KOPT-K1 (cell line): ENCODE measurements around the gene SEC61A2.

Source experiments
- H3K27ac ChIP-seq: fragments of 200-600 bp; sonication (generic); 2 replicates; pipeline ENCODE4 v1.5.1; 2016; ENCODE audit warnings: antibody characterized with exemption, mild to moderate bottlenecking, low read depth, low read length; ENCODE audit not compliant: poor library complexity, severe bottlenecking
- H3K36me3 ChIP-seq: fragments of 200-600 bp; sonication (generic); 2 replicates; pipeline ENCODE4 v1.5.1; 2017; ENCODE audit warnings: antibody characterized with exemption, mild to moderate bottlenecking, low read length, moderate library complexity; ENCODE audit not compliant: insufficient read depth
- H3K9me3 ChIP-seq: fragments of 200-600 bp; sonication (generic); 2 replicates; pipeline ENCODE4 v1.5.1; 2017; ENCODE audit warnings: antibody characterized with exemption, low read length, mild to moderate bottlenecking; ENCODE audit not compliant: insufficient read depth, poor library complexity, severe bottlenecking

Gene SEC61A2

GRCh38 chr10:12200850-12201249 is 71.4 kb downstream of the SEC61A2 start:
- Histone ChIP-seq H3K9me3 (no peaks in the 10 kb centered on the region), H3K27ac (no peak overlapping the region), H3K36me3 (peaks cover 69% of the 10 kb centered on the region)

DNA sequence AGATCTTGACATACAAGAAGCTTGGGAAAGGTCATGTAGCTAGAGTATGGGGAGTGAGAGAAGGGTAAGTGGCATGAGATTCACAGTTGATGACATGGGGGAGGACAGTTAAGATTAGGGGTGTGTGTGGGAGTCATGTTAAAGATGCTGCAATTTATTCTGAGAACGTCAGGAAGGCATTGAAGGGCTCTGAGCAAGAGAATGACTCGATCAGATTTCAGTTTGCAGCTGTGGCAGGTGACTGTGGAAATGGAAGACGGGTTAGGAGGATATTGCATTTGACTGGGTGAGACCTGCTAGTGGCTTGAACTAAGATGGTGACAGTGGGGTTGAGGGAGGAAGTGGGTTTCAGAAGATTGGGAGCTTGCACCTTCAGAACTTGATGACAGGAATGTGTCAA is 72.1 kb downstream of the SEC61A2 start:
- no peaks in the 10 kb centered on the region for H3K9me3 ChIP-seq
- H3K36me3 ChIP-seq = peaks cover 75% of the 10 kb centered on the region
- H3K27ac ChIP-seq = peak overlapping the region; percentile 32

DNA sequence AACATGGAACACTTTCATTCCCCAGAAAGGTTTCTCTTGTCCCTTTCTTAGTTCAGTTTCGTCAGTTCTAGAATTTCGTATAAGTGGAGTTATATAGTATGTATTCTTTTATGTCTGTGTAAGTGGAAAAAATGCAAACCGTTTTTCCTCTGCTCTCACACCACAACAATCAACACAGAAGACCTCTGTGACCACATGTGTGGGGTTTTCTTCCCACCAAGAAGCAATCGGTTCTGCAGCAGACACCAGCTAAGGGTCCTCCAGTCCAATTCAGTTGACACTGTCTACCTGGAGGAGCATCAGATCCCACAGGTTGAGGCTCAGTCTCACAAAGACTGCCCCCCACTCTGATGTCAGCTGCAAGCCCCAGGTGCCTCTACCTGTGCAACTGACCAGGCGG is 72.7 kb downstream of the SEC61A2 start:
- Histone ChIP-seq H3K27ac (peak overlapping the region; percentile 3), H3K36me3 (peaks cover 82% of the 10 kb centered on the region), H3K9me3 (no peaks in the 10 kb centered on the region)

DNA sequence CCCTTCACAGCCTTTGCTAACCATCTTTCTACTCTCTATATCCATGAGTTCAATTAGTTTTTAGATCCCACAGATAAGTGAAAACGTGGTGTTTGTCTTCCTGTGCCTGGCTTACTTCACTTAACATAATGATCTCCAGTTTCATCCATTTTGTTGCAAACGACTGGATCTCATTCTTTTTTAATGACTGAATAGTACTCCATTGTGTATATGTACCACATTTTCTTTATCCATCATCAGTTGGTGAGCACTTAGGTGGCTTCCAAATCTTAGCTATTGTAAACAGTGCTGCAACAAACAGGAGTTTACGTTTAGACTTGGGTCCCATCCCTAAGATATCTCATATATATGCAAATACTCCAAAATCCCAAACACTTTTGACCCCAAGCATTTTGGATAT is 75.6 kb downstream of the SEC61A2 start:
- Histone ChIP-seq H3K9me3 (no peaks in the 10 kb centered on the region), H3K27ac (no peak overlapping the region), H3K36me3 (peaks cover 99% of the 10 kb centered on the region)

DNA sequence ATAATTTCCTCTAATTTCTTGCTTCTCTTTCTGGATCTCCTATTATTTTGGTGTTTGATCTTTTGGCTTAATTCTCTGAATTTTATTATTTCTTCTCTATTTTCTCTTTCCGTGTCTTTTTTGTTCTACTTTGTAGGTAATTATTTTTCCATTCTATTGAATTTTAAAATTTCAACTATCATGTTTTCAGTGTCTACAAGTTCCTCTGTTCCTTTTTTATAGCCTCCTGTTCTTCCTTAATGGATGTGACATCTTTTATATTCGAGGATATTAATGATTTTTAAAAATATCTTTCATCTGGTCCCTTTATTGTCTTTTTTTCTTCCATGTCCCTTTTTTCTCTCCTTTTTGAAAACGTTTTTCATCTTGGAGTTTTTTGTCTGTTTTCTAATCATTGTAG is 77.6 kb downstream of the SEC61A2 start:
- Histone ChIP-seq H3K9me3 (no peaks in the 10 kb centered on the region), H3K36me3 (peaks cover 98% of the 10 kb centered on the region), H3K27ac (no peak overlapping the region)

DNA sequence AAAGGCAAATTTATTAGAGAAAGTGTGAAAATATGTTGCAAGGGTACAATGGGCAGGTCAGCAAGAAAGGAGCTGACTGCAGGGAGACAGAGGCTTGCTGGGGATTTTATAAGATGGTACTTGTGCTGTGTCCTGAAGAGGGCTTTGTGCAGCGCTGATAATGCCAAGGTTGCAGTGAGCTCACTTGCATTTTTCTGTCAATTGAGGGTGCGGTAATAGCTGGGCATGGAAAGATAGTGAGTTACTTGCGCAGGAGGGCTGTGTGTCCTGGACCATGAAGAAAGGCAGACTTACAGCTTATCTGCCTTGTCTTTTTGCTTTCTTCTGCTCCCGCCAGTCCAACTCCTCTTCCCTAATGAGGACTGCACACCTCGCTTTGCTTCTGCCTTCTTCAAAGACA is 79.0 kb downstream of the SEC61A2 start:
- no peaks in the 10 kb centered on the region for H3K9me3 ChIP-seq
- H3K27ac ChIP-seq = no peak overlapping the region
- peaks cover 98% of the 10 kb centered on the region for H3K36me3 ChIP-seq

GRCh38 chr10:12212454-12212853 is 83.0 kb downstream of the SEC61A2 start:
- Histone ChIP-seq H3K36me3 (peaks cover 99% of the 10 kb centered on the region), H3K27ac (no peak overlapping the region), H3K9me3 (no peaks in the 10 kb centered on the region)

- Histone ChIP-seq H3K9me3 (no peaks in the 10 kb centered on the region), H3K36me3 (peaks cover 99% of the 10 kb centered on the region), H3K27ac (no peak overlapping the region)
These were observed 84.1 kb downstream of the SEC61A2 start for GRCh38 chr10:12213621-12214020.

- Histone ChIP-seq H3K36me3 (peaks cover 99% of the 10 kb centered on the region), H3K9me3 (no peaks in the 10 kb centered on the region), H3K27ac (no peak overlapping the region)
These were observed 84.6 kb downstream of the SEC61A2 start for GRCh38 chr10:12214093-12214492.

GRCh38 chr10:12214763-12215218 is 85.3 kb downstream of the SEC61A2 start:
- H3K36me3 ChIP-seq = peaks cover 99% of the 10 kb centered on the region
- no peaks in the 10 kb centered on the region for H3K9me3 ChIP-seq

More at GRCh38 chr10:12214763-12215218, 85.3 kb downstream of the SEC61A2 start:
- H3K27ac ChIP-seq = no peak overlapping the region
